GM23338 (cell line): ENCODE results near the gene PDZD8.

Source experiments
- CREB1 ChIP-seq: fragments of 250-450 bp; sonication (Bioruptor Pico); IDR thresholded peaks from 2 replicates; pipeline ENCODE4 v1.5.0; 2020; ENCODE audit warnings: low read depth, mild to moderate bottlenecking, moderate library complexity
- EZH2 ChIP-seq: fragments of 200-600 bp; sonication (generic); IDR thresholded peaks from one replicate; pipeline ENCODE4 v1.8.0; 2017; ENCODE audit warnings: antibody characterized with exemption, mild to moderate bottlenecking, low read depth; ENCODE audit not compliant: unreplicated experiment
- EZH2phosphoT487 ChIP-seq: fragments of 200-600 bp; sonication (generic); IDR thresholded peaks from one replicate; pipeline ENCODE4 v1.8.1; 2018; ENCODE audit warnings: antibody characterized with exemption; ENCODE audit not compliant: unreplicated experiment
- JUNB ChIP-seq: IDR thresholded peaks from one replicate; pipeline ENCODE4 v1.6.1; 2016; ENCODE audit warnings: antibody characterized with exemption; ENCODE audit not compliant: unreplicated experiment
- POLR2AphosphoS5 ChIP-seq: IDR thresholded peaks from 2 replicates; pipeline ENCODE4 v1.6.1; 2016; ENCODE audit warnings: antibody characterized with exemption, low read depth
- ZNF331 ChIP-seq: fragments of 250-450 bp; sonication (Bioruptor Pico); IDR thresholded peaks from 2 replicates; pipeline ENCODE4 v1.5.0; 2020; ENCODE audit warnings: low read depth, mild to moderate bottlenecking, moderate library complexity
- TF ChIP-seq, protein P1 (sequence below), 2 experiments: fragments of 200-600 bp in 1 of 2; sonication (generic) in 1 of 2; conservative IDR thresholded peaks; 2 replicates each; pipeline versions ENCODE4 v1.5.1 to v1.6.1; 2016 to 2017; ENCODE audit warnings: antibody characterized with exemption in 2 of 2, low read depth in 2 of 2, mild to moderate bottlenecking in 2 of 2, moderate library complexity in 1 of 2
- TF ChIP-seq, protein P2 (sequence below): IDR thresholded peaks from one replicate; pipeline ENCODE4 v1.6.1; 2018; ENCODE audit warnings: antibody characterized with exemption; ENCODE audit not compliant: unreplicated experiment
- TF ChIP-seq, protein P3 (sequence below): fragments of 250-450 bp; sonication (Bioruptor Pico); IDR thresholded peaks from 2 replicates; pipeline ENCODE4 v1.5.0; 2020; ENCODE audit warnings: mild to moderate bottlenecking, moderate library complexity

DNA sequence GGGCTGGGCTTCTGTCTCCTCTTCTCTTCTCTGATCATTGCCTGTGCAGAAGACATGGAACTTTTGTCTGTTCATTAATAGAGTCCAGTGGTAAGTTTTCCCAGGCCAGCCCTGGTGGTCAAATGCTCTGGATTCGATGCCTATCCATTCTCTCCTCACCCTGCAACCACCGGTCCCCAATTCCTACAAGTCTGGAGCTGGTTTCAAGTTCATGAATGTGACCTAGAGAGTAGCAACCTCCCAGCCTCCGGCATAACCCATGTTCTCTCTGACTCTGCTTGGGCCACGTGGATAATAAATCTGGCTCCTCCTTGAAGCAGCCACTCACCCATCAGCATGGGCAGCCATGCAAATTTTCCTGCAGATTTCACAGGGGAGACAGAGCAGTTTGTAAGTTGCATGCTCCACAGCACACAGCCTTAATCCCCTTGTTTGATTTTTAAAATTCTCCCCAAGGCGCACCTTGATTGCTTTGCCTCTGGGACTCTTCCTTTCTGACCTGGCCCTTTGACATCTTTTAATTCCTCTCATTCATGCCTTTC lies 37.3 kb upstream of the PDZD8 start:
- TF ChIP-seq, protein P1, sequence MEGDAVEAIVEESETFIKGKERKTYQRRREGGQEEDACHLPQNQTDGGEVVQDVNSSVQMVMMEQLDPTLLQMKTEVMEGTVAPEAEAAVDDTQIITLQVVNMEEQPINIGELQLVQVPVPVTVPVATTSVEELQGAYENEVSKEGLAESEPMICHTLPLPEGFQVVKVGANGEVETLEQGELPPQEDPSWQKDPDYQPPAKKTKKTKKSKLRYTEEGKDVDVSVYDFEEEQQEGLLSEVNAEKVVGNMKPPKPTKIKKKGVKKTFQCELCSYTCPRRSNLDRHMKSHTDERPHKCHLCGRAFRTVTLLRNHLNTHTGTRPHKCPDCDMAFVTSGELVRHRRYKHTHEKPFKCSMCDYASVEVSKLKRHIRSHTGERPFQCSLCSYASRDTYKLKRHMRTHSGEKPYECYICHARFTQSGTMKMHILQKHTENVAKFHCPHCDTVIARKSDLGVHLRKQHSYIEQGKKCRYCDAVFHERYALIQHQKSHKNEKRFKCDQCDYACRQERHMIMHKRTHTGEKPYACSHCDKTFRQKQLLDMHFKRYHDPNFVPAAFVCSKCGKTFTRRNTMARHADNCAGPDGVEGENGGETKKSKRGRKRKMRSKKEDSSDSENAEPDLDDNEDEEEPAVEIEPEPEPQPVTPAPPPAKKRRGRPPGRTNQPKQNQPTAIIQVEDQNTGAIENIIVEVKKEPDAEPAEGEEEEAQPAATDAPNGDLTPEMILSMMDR (conservative IDR thresholded peaks at IDR 0.05; ENCODE audit: low read depth in 2 of 2): no peak
- no peak for TF ChIP-seq EZH2
- TF ChIP-seq, protein P2, sequence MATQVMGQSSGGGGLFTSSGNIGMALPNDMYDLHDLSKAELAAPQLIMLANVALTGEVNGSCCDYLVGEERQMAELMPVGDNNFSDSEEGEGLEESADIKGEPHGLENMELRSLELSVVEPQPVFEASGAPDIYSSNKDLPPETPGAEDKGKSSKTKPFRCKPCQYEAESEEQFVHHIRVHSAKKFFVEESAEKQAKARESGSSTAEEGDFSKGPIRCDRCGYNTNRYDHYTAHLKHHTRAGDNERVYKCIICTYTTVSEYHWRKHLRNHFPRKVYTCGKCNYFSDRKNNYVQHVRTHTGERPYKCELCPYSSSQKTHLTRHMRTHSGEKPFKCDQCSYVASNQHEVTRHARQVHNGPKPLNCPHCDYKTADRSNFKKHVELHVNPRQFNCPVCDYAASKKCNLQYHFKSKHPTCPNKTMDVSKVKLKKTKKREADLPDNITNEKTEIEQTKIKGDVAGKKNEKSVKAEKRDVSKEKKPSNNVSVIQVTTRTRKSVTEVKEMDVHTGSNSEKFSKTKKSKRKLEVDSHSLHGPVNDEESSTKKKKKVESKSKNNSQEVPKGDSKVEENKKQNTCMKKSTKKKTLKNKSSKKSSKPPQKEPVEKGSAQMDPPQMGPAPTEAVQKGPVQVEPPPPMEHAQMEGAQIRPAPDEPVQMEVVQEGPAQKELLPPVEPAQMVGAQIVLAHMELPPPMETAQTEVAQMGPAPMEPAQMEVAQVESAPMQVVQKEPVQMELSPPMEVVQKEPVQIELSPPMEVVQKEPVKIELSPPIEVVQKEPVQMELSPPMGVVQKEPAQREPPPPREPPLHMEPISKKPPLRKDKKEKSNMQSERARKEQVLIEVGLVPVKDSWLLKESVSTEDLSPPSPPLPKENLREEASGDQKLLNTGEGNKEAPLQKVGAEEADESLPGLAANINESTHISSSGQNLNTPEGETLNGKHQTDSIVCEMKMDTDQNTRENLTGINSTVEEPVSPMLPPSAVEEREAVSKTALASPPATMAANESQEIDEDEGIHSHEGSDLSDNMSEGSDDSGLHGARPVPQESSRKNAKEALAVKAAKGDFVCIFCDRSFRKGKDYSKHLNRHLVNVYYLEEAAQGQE: no peak
- TF ChIP-seq EZH2phosphoT487: no peak
- no peak for TF ChIP-seq ZNF331 (CRISPR knock-in tag)
- TF ChIP-seq, protein P3, sequence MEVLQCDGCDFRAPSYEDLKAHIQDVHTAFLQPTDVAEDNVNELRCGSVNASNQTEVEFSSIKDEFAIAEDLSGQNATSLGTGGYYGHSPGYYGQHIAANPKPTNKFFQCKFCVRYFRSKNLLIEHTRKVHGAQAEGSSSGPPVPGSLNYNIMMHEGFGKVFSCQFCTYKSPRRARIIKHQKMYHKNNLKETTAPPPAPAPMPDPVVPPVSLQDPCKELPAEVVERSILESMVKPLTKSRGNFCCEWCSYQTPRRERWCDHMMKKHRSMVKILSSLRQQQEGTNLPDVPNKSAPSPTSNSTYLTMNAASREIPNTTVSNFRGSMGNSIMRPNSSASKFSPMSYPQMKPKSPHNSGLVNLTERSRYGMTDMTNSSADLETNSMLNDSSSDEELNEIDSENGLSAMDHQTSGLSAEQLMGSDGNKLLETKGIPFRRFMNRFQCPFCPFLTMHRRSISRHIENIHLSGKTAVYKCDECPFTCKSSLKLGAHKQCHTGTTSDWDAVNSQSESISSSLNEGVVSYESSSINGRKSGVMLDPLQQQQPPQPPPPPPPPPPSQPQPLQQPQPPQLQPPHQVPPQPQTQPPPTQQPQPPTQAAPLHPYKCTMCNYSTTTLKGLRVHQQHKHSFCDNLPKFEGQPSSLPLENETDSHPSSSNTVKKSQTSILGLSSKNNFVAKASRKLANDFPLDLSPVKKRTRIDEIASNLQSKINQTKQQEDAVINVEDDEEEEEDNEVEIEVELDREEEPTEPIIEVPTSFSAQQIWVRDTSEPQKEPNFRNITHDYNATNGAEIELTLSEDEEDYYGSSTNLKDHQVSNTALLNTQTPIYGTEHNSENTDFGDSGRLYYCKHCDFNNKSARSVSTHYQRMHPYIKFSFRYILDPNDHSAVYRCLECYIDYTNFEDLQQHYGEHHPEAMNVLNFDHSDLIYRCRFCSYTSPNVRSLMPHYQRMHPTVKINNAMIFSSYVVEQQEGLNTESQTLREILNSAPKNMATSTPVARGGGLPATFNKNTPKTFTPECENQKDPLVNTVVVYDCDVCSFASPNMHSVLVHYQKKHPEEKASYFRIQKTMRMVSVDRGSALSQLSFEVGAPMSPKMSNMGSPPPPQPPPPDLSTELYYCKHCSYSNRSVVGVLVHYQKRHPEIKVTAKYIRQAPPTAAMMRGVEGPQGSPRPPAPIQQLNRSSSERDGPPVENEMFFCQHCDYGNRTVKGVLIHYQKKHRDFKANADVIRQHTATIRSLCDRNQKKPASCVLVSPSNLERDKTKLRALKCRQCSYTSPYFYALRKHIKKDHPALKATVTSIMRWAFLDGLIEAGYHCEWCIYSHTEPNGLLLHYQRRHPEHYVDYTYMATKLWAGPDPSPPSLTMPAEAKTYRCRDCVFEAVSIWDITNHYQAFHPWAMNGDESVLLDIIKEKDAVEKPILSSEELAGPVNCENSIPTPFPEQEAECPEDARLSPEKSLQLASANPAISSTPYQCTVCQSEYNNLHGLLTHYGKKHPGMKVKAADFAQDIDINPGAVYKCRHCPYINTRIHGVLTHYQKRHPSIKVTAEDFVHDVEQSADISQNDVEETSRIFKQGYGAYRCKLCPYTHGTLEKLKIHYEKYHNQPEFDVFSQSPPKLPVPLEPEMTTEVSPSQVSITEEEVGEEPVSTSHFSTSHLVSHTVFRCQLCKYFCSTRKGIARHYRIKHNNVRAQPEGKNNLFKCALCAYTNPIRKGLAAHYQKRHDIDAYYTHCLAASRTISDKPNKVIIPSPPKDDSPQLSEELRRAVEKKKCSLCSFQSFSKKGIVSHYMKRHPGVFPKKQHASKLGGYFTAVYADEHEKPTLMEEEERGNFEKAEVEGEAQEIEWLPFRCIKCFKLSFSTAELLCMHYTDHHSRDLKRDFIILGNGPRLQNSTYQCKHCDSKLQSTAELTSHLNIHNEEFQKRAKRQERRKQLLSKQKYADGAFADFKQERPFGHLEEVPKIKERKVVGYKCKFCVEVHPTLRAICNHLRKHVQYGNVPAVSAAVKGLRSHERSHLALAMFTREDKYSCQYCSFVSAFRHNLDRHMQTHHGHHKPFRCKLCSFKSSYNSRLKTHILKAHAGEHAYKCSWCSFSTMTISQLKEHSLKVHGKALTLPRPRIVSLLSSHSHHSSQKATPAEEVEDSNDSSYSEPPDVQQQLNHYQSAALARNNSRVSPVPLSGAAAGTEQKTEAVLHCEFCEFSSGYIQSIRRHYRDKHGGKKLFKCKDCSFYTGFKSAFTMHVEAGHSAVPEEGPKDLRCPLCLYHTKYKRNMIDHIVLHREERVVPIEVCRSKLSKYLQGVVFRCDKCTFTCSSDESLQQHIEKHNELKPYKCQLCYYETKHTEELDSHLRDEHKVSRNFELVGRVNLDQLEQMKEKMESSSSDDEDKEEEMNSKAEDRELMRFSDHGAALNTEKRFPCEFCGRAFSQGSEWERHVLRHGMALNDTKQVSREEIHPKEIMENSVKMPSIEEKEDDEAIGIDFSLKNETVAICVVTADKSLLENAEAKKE: no peak
- TF ChIP-seq JUNB: no peak
- TF ChIP-seq CREB1 (CRISPR knock-in tag): no peak
- no peak for TF ChIP-seq POLR2AphosphoS5
